Gastroesophageal sphincter (tissue), 3 donors: ENCODE results near the gene APBA1.
"Not testable (repeated sequence)": the region's sequence is repeated elsewhere in the genome, so short reads cannot be mapped to it uniquely, and the experiment has no call there.

Experiments
- CTCF ChIP-seq, 4 experiments: fragments of 200-600 bp in 2 of 4; fragments of 450-650 bp in 2 of 4; sonication (generic) in 1 of 4; IDR thresholded peaks; one replicate each; pipeline ENCODE4 v1.5.1; 2017 to 2019; ENCODE audit warnings: antibody characterized with exemption in 4 of 4, mild to moderate bottlenecking in 2 of 4, moderate library complexity in 2 of 4
- EP300 ChIP-seq: sonication (generic); formaldehyde crosslinking; IDR thresholded peaks from one replicate; pipeline ENCODE4 v1.6.1; 2017; ENCODE audit warnings: antibody characterized with exemption, mild to moderate bottlenecking
- POLR2A ChIP-seq, 2 donors: fragments of 450-650 bp; IDR thresholded peaks; one replicate each; pipeline ENCODE4 v1.6.1; 2017; ENCODE audit warnings: antibody characterized with exemption in 2 of 2, mild to moderate bottlenecking in 2 of 2, moderate library complexity in 1 of 2

- TF ChIP-seq EP300; CTCF (IDR thresholded peaks at IDR 0.05); POLR2A (IDR thresholded peaks at IDR 0.05): not testable (repeated sequence)
These were observed 262.2 kb downstream of the APBA1 start for GRCh38 chr9:69409936-69410335.
